MM.1S (cell line): ENCODE measurements around the gene CTCF.

Source experiments
- DNase-seq: peaks from one replicate; pipeline ENCODE4 v3.0.0-alpha.2; 2015
- H2AFZ ChIP-seq: fragments of 300-600 bp; sonication (generic); 2 replicates; pipeline ENCODE4 v1.6.0; 2016; ENCODE audit warnings: antibody characterized with exemption, low read length
- H3F3A ChIP-seq: fragments of 300-600 bp; sonication (generic); 2 replicates; pipeline ENCODE4 v1.6.1; 2016; ENCODE audit warnings: mild to moderate bottlenecking, antibody characterized with exemption, low read length, moderate library complexity, mixed read lengths; ENCODE audit not compliant: insufficient read depth
- H3K27ac ChIP-seq: fragments of 300-600 bp; sonication (generic); 2 replicates; pipeline ENCODE4 v1.5.1; 2016; ENCODE audit warnings: mild to moderate bottlenecking, low read length
- H3K27me3 ChIP-seq: fragments of 300-600 bp; sonication (generic); replicated peaks from 2 replicates; pipeline ENCODE4 v1.6.0; 2016; ENCODE audit warnings: low read length; ENCODE audit not compliant: insufficient read depth
- H3K36me3 ChIP-seq: fragments of 300-600 bp; sonication (generic); replicated peaks from 2 replicates; pipeline ENCODE4 v1.6.1; 2016; ENCODE audit warnings: mild to moderate bottlenecking, low read length, mixed read lengths; ENCODE audit not compliant: insufficient read depth
- H3K4me1 ChIP-seq: fragments of 300-600 bp; sonication (generic); 2 replicates; pipeline ENCODE4 v1.6.1; 2016; ENCODE audit warnings: low read length, mixed read lengths
- H3K4me2 ChIP-seq: fragments of 300-600 bp; sonication (generic); 2 replicates; pipeline ENCODE4 v1.6.0; 2016; ENCODE audit warnings: low read depth, low read length
- H3K4me3 ChIP-seq: fragments of 300-600 bp; sonication (generic); 2 replicates; pipeline ENCODE4 v1.5.1; 2016; ENCODE audit warnings: low read length, mixed read lengths
- H3K79me2 ChIP-seq: fragments of 300-600 bp; sonication (generic); 2 replicates; pipeline ENCODE4 v1.6.1; 2016; ENCODE audit warnings: mixed run types, low read length, mixed read lengths
- H3K9ac ChIP-seq: fragments of 300-600 bp; sonication (generic); 2 replicates; pipeline ENCODE4 v1.6.1; 2016; ENCODE audit warnings: low read length, mixed read lengths
- H3K9me2 ChIP-seq: fragments of 300-600 bp; sonication (generic); replicated peaks from 2 replicates; pipeline ENCODE4 v1.6.1; 2016; ENCODE audit warnings: mild to moderate bottlenecking, low read length, mixed read lengths; ENCODE audit not compliant: insufficient read depth
- H3K9me3 ChIP-seq: fragments of 300-600 bp; sonication (generic); replicated peaks from 2 replicates; pipeline ENCODE4 v1.6.1; 2016; ENCODE audit warnings: mild to moderate bottlenecking, low read length, mixed read lengths; ENCODE audit not compliant: insufficient read depth
- H4K20me1 ChIP-seq: fragments of 300-600 bp; sonication (generic); 2 replicates; pipeline ENCODE4 v1.6.1; 2016; ENCODE audit warnings: mild to moderate bottlenecking, low read length, moderate library complexity, mixed read lengths; ENCODE audit not compliant: insufficient read depth
- CTCF ChIP-seq: fragments of 300-600 bp; sonication (generic); IDR thresholded peaks from 2 replicates; pipeline ENCODE4 v1.5.1; 2016; ENCODE audit warnings: antibody characterized with exemption, low read length, mixed read lengths
- EZH2 ChIP-seq: fragments of 300-600 bp; sonication (generic); optimal IDR thresholded peaks from 2 replicates; pipeline ENCODE3; 2017; ENCODE audit warnings: low read depth, mild to moderate bottlenecking, antibody characterized with exemption, low read length, mixed read lengths
- EZH2phosphoT487 ChIP-seq: fragments of 300-600 bp; sonication (generic); IDR thresholded peaks from 2 replicates; pipeline ENCODE4 v1.6.1; 2018; ENCODE audit warnings: antibody characterized with exemption, low read length

Gene CTCF

GRCh38 chr16:67579686-67580085 lies 17.4 kb downstream of the CTCF start:
- Histone ChIP-seq H3K4me3 (no peak overlapping the region), H3K4me1 (0 out of 2 replicates have a peak, but pooled peaks cover 7% of the 10 kb centered on the region), H3K4me2 (peak overlapping the region; percentile 8; the same call in 1 of the 2 replicates), H3K79me2 (peaks cover 52% of the 10 kb centered on the region), H3K36me3 (peaks cover 6% of the 10 kb centered on the region), H3K27ac (peak overlapping the region; percentile 31; the same call in 1 of the 2 replicates), H2AFZ (no peak overlapping the region), H4K20me1 (no peaks in the 10 kb centered on the region), H3K9me3 (no peaks in the 10 kb centered on the region), H3K27me3 (no peaks in the 10 kb centered on the region), H3K9ac (no peak overlapping the region), H3F3A (peaks cover 8% of the 10 kb centered on the region), H3K9me2 (no peaks in the 10 kb centered on the region)
- TF ChIP-seq CTCF = no peak
- TF ChIP-seq EZH2 = no peak
- TF ChIP-seq EZH2phosphoT487 = no peak
- peak; percentile 31 for DNase-seq

- no peaks in the 10 kb centered on the region for H3K9me2 ChIP-seq
- H3K4me1 ChIP-seq = 0 out of 2 replicates have a peak, but pooled peaks cover 7% of the 10 kb centered on the region
- H3K4me2 ChIP-seq = no peak overlapping the region
- H3K9me3 ChIP-seq = no peaks in the 10 kb centered on the region
- H2AFZ ChIP-seq = no peak overlapping the region
- no peaks in the 10 kb centered on the region for H3K27me3 ChIP-seq
- no peak overlapping the region for H3K4me3 ChIP-seq
- H3K79me2 ChIP-seq = peaks cover 47% of the 10 kb centered on the region
- H3K9ac ChIP-seq = no peak overlapping the region
- peaks cover 1% of the 10 kb centered on the region for H3K36me3 ChIP-seq
- peaks cover 8% of the 10 kb centered on the region for H3F3A ChIP-seq
- H4K20me1 ChIP-seq = no peaks in the 10 kb centered on the region
- H3K27ac ChIP-seq = peak overlapping the region; percentile 31; the same call in 1 of the 2 replicates
- TF ChIP-seq EZH2 (no peak), EZH2phosphoT487 (no peak), CTCF (no peak)
- no peak for DNase-seq
Measured at GRCh38 chr16:67580202-67580601, 17.9 kb downstream of the CTCF start.

GRCh38 chr16:67593288-67593687 lies 31.0 kb downstream of the CTCF start:
- Histone ChIP-seq H3K4me2 (no peak overlapping the region), H4K20me1 (0 out of 2 replicates have a peak, but pooled peaks cover 7% of the 10 kb centered on the region), H3K9ac (no peak overlapping the region), H3K79me2 (peaks cover 51% of the 10 kb centered on the region), H3K9me2 (no peaks in the 10 kb centered on the region), H3K4me1 (no peaks in the 10 kb centered on the region), H3K27me3 (no peaks in the 10 kb centered on the region), H3K36me3 (no peaks in the 10 kb centered on the region; the same call in none of the 2 replicates), H3K27ac (no peak overlapping the region), H3K9me3 (no peaks in the 10 kb centered on the region), H3F3A (no peaks in the 10 kb centered on the region), H2AFZ (no peak overlapping the region), H3K4me3 (no peak overlapping the region)
- no peak for TF ChIP-seq CTCF
- TF ChIP-seq EZH2phosphoT487 = no peak
- TF ChIP-seq EZH2 = no peak
- no peak for DNase-seq
